Heart right ventricle (tissue), 16 donors: ENCODE data around the gene FHIT. TPM values are rescaled to one million over a fixed set of nuclear protein-coding genes. Genes with fewer than 3 reads are reported as not detected.

Source experiments
- ATAC-seq, 8 donors: fragments of 200-7000 bp; cut with Tn5 transposase; one replicate each; pipeline ENCODE4 v1.9.1; 2020; ENCODE audit warnings: mild to moderate bottlenecking in 8 of 8, moderate library complexity in 8 of 8, moderate number of reproducible peaks in 1 of 8
- DNase-seq, 2 donors: peaks; one replicate each; pipeline ENCODE4 v3.0.0-alpha.2; 2020
- H3K27ac ChIP-seq, 10 donors: fragments of 200-600 bp; sonication (generic) in 2 of 10; one replicate each; pipeline versions ENCODE4 v1.5.0 to v1.8.0; 2020 to 2022; ENCODE audit warnings: mild to moderate bottlenecking in 3 of 10
- H3K27me3 ChIP-seq, 7 donors: fragments of 200-600 bp; one replicate each; pipeline ENCODE4 v1.8.0; 2021 to 2022; ENCODE audit warnings: mild to moderate bottlenecking in 2 of 7
- H3K36me3 ChIP-seq, 9 donors: fragments of 200-600 bp; sonication (generic) in 1 of 9; one replicate each; pipeline versions ENCODE4 v1.5.0 to v1.8.0; 2020 to 2022; ENCODE audit warnings: mild to moderate bottlenecking in 2 of 9
- H3K4me1 ChIP-seq, 9 donors: fragments of 200-600 bp; sonication (generic) in 1 of 9; one replicate each; pipeline versions ENCODE4 v1.5.0 to v1.8.0; 2020 to 2022; ENCODE audit warnings: mild to moderate bottlenecking in 4 of 9
- H3K4me3 ChIP-seq, 10 donors: fragments of 200-600 bp; sonication (generic) in 2 of 10; one replicate each; pipeline versions ENCODE4 v1.5.0 to v1.8.0; 2020 to 2022; ENCODE audit warnings: mild to moderate bottlenecking in 7 of 10, moderate library complexity in 2 of 10
- H3K9me3 ChIP-seq, 11 donors: fragments of 200-600 bp in 10 of 11; sonication (generic) in 2 of 11; one replicate each; pipeline versions ENCODE4 v1.5.0 to v1.8.0; 2013 to 2022; ENCODE audit warnings: mild to moderate bottlenecking in 2 of 11, control low read depth in 1 of 11, moderate library complexity in 1 of 11
- WGBS, 2 donors: extraction: QIAGEN DNeasy Blood & Tissue Kit; methylation state at CpG; one replicate each; pipeline ENCODE4 v1.1.7; 2013; ENCODE audit warnings: inconsistent platforms in 1 of 2; 5-methylcytosine and 5-hydroxymethylcytosine counted together
- intact Hi-C, 10 donors: fragments of 100-400 bp; cut with DNase I; formaldehyde crosslinking; loops; one replicate each; pipeline versions ENCODE4 v1.11.1 to v1.14.2; 2022
- polyA plus RNA-seq, 2 donors: library from polyadenylated mRNA; stranded (reverse); fragments of 200-250 nt; gene quantifications; one replicate each; pipeline ENCODE4 v1.2.3, GENCODE V29; 2013
- total RNA-seq, 10 donors: library from RNA; stranded (reverse); fragmentation: NEBNext Ultra II Directional in 3 of 10; extraction: Animal tissue kit (Norgen Biotek cat#: 25700) in 3 of 10; gene quantifications; one replicate each; pipeline versions ENCODE4 v1.2.1 to v1.2.4, GENCODE V29; 2021 to 2023
- TF ChIP-seq, protein P1 (sequence below), 9 donors: fragments of 200-600 bp; sonication (generic) in 2 of 9; IDR thresholded peaks; one replicate each; pipeline versions ENCODE4 v1.5.0 to v1.8.0; 2021 to 2022; ENCODE audit warnings: antibody characterized with exemption in 9 of 9, mild to moderate bottlenecking in 5 of 9, moderate library complexity in 1 of 9
- donor health status: Arrhythmogenic right ventricular cardiomyopathy.
- donor health status: ischemic (EF 13 %, LVEDD 7.1; RV severe dilation, severe dysfunction).
- donor health status: healthy with polysubstance abuse.
- donor health status: DM: no; HTN: yes; CAD: no.
- donor health status: DM: no; HTN: no; CAD: no.
- donor health status: ischemic (EF 25% LVEDD 6.9; RV normal size, moderate dysfunction).
- donor health status: ischemic (EF 25% LVEDD 5.7; RV mildly dilated, moderate dysfunction).
- donor health status: healthy.
- donor health status: DM: yes; HTN: yes; CAD: no.
- donor health status: Ischemic cardiomyopathy.
- donor health status: ischemic (EF 35%, LVEDD 5.7; RV mildly dilated, moderate dysfunction).
- donor health status: nonischemic (EF 11% LVEDD 7.7; RV severe dilation, severe dysfunction).
- donor health status: DM: yes; HTN: yes; CAD: no.
- donor health status: PGD.
- donor health status: ischemic (EF 29% LVEDD 5.4; RV normal size, mild dysfunction).
- donor health status: nonischemic (EF 23%, LVEDD 6.1; RV moderate dilation, normal function).

Gene FHIT
- total and polyA plus RNA-seq, 12 donors: 4.7 to 25.5 (median 18.3) TPM

DNA sequence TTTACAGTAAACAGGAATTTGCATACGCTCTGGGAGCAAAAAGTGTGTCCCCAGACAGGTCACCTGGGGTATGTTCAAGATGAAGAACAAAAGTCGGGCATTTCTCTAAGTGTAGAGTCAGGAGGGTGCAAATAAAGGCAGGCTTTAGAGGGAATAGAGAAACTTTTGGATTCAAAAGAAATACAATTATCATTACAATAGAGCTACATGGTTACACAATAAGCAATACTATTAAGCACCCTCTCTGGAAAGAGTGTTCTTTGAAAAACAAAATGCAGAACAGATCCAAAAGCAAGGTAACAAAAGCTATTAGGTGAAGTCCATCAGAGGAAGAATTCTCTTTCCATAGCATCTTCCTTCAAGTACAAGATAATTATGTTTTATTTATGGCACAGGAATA lies 679.7 kb downstream of the FHIT start:
- TF ChIP-seq, protein P1, sequence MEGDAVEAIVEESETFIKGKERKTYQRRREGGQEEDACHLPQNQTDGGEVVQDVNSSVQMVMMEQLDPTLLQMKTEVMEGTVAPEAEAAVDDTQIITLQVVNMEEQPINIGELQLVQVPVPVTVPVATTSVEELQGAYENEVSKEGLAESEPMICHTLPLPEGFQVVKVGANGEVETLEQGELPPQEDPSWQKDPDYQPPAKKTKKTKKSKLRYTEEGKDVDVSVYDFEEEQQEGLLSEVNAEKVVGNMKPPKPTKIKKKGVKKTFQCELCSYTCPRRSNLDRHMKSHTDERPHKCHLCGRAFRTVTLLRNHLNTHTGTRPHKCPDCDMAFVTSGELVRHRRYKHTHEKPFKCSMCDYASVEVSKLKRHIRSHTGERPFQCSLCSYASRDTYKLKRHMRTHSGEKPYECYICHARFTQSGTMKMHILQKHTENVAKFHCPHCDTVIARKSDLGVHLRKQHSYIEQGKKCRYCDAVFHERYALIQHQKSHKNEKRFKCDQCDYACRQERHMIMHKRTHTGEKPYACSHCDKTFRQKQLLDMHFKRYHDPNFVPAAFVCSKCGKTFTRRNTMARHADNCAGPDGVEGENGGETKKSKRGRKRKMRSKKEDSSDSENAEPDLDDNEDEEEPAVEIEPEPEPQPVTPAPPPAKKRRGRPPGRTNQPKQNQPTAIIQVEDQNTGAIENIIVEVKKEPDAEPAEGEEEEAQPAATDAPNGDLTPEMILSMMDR (IDR thresholded peaks at IDR 0.05): no peak
- ATAC-seq: no peak
- Histone ChIP-seq H3K4me1 (no peaks in the 10 kb centered on the region), H3K36me3 (no peaks in the 10 kb centered on the region), H3K27ac (no peak overlapping the region), H3K4me3 (no peak overlapping the region), H3K9me3 (peaks cover 0 to 10% (median 0%) of the 10 kb centered on the region in 11 donors), H3K27me3 (no peaks in the 10 kb centered on the region)
- WGBS, 2 donors: 90% methylated on average over 2 of the region's 2 CpGs
- DNase-seq: no peak
- intact Hi-C loops: no loop called here

GRCh38 chr3:60557122-60557521 lies 694.1 kb downstream of the FHIT start:
- 88 to 91% methylated on average over 3 of the region's 3 CpGs for WGBS, 2 donors
- Histone ChIP-seq H3K9me3 (no peaks in the 10 kb centered on the region), H3K27ac (no peak overlapping the region), H3K4me1 (no peaks in the 10 kb centered on the region), H3K36me3 (no peaks in the 10 kb centered on the region), H3K4me3 (no peak overlapping the region), H3K27me3 (no peaks in the 10 kb centered on the region)
- intact Hi-C loops: no loop called here
- DNase-seq (no peak), ATAC-seq (no peak)
- TF ChIP-seq, protein P1 (IDR thresholded peaks at IDR 0.05): no peak

DNA sequence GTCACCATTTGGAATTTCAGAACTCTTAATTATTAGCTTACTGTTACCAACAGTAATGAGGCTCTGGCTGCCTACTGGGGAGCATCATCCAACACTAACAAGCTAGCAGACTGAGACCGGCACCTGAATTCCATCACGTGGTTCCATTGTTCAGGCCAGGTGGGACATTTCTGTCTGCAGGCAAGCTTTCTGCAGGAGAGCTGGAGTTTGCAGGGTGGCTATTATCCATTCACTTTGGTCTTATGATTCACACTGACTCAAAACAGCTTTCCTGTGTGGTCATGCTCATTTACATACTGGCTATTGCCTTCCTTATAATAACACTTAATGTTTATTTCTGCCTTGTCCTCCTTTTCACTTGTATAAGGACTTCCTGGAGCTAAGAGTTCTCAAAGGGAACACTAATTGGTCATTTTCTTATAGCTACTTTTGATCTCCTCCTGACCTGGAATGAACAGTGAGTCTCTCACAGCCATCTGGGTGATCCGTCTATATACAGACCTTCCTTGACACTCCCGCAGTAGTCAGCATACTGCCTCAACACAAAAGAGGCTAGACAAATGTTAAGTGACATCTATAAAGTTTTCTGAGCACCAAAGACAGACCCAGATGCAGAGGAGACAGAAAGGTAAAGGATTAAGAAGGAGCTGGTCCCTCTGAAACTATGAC lies 695.4 kb downstream of the FHIT start:
- no peak overlapping the region for H3K4me3 ChIP-seq
- no peaks in the 10 kb centered on the region for H3K27me3 ChIP-seq
- WGBS, 2 donors: 70 to 73% methylated on average over 4 of the region's 4 CpGs
- H3K36me3 ChIP-seq: no peaks in the 10 kb centered on the region
- TF ChIP-seq, protein P1 (IDR thresholded peaks at IDR 0.05): no peak
- peaks cover 0 to 2% (median 0%) of the 10 kb centered on the region in 9 donors for H3K4me1 ChIP-seq
- no peak overlapping the region for H3K27ac ChIP-seq
- ATAC-seq: no peak
- H3K9me3 ChIP-seq: no peaks in the 10 kb centered on the region
- intact Hi-C loops: no loop called here
- no peak for DNase-seq

- Histone ChIP-seq H3K4me1 (peaks cover 0 to 4% (median 0%) of the 10 kb centered on the region in 9 donors), H3K27me3 (no peaks in the 10 kb centered on the region), H3K4me3 (no peak overlapping the region), H3K36me3 (no peaks in the 10 kb centered on the region), H3K27ac (no peak overlapping the region), H3K9me3 (no peaks in the 10 kb centered on the region)
- 95% methylated on average over 3 of the region's 3 CpGs for WGBS, 2 donors
- ATAC-seq (no peak), DNase-seq (no peak)
- intact Hi-C loops: no loop called here
- TF ChIP-seq, protein P1 (IDR thresholded peaks at IDR 0.05): no peak
Measured at GRCh38 chr3:60553144-60553543, 698.1 kb downstream of the FHIT start.
